GM21576 (cell line): Measurements from ENCODE around the gene PRKCI.
"Not testable (repeated sequence)": the region's sequence is repeated elsewhere in the genome, so short reads cannot be mapped to it uniquely, and the experiment has no call there.

ENCODE experiments used
- ATAC-seq: cut with Tn5 transposase; IDR thresholded peaks from one replicate; pipeline ENCODE4 v1.9.1; 2021; ENCODE audit warnings: mild to moderate bottlenecking, moderate library complexity; ENCODE audit not compliant: unreplicated experiment

The PRKCI gene

GRCh38 chr3:170277833-170278580, 55.8 kb downstream of the PRKCI start:
- ATAC-seq, result no peak

- no peak for ATAC-seq
Observed at GRCh38 chr3:170278627-170279026, 56.4 kb downstream of the PRKCI start.

- ATAC-seq, result no peak
Observed at GRCh38 chr3:170290194-170290593, 68.0 kb downstream of the PRKCI start.

GRCh38 chr3:170295586-170295985, 73.4 kb downstream of the PRKCI start:
- ATAC-seq, result no peak

- ATAC-seq, result no peak
Observed at GRCh38 chr3:170296703-170297102, 74.5 kb downstream of the PRKCI start.

- ATAC-seq, result no peak
Observed at GRCh38 chr3:170301405-170301804, 79.2 kb downstream of the PRKCI start.

GRCh38 chr3:170302008-170302407, 79.8 kb downstream of the PRKCI start:
- no peak for ATAC-seq

- ATAC-seq, result no peak
Observed at GRCh38 chr3:170306015-170306414, 83.8 kb downstream of the PRKCI start.

GRCh38 chr3:170307671-170308405, 85.6 kb downstream of the PRKCI start:
- ATAC-seq, result no peak

GRCh38 chr3:170309046-170309445, 86.8 kb downstream of the PRKCI start:
- ATAC-seq, result no peak

- ATAC-seq, result no peak
Observed at GRCh38 chr3:170317954-170318353, 95.7 kb downstream of the PRKCI start.

GRCh38 chr3:170320461-170321121, 98.4 kb downstream of the PRKCI start:
- ATAC-seq, result no peak

GRCh38 chr3:170321321-170322034, 99.3 kb downstream of the PRKCI start:
- no peak for ATAC-seq

- ATAC-seq, result no peak
Observed at GRCh38 chr3:170322566-170323269, 100.5 kb downstream of the PRKCI start.

- ATAC-seq, result no peak
Observed at GRCh38 chr3:170323331-170323730, 101.1 kb downstream of the PRKCI start.

GRCh38 chr3:170324962-170325361, 102.7 kb downstream of the PRKCI start:
- no peak for ATAC-seq

GRCh38 chr3:170327040-170327808, 105.0 kb downstream of the PRKCI start:
- no peak for ATAC-seq

- ATAC-seq, result not testable (repeated sequence)
Observed at GRCh38 chr3:170327868-170328548, 105.8 kb downstream of the PRKCI start.

GRCh38 chr3:170330366-170330765, 108.1 kb downstream of the PRKCI start:
- no peak for ATAC-seq
